Measurements from ENCODE around the gene APOO.

APOO gene

GRCh38 chrX:23826653-23827052 is 81.1 kb downstream of the APOO start:
- Histone ChIP-seq H3K27me3 (ENCODE audit: low read length) (no peaks in the 10 kb centered on the region), H3K9me3 (ENCODE audit: insufficient read depth, low read length) (no peaks in the 10 kb centered on the region), H4K20me1 (ENCODE audit: low read depth, low read length) (no peaks in the 10 kb centered on the region), H3F3A (ENCODE audit: insufficient read depth) (no peaks in the 10 kb centered on the region), H3K9me2 (replicated peaks; ENCODE audit: insufficient read depth, low read length) (no peaks in the 10 kb centered on the region), H2AFZ (ENCODE audit: low read depth, low read length, severe bottlenecking) (no peak overlapping the region), H3K4me3 (ENCODE audit: insufficient read depth, low read length, poor library complexity, severe bottlenecking) (no peak overlapping the region), H3K4me2 (ENCODE audit: low read depth, low read length, poor library complexity, severe bottlenecking) (no peak overlapping the region), H3K27ac (ENCODE audit: low read depth, low read length) (no peak overlapping the region), H3K9ac (ENCODE audit: low read length) (no peak overlapping the region), H3K79me2 (ENCODE audit: insufficient read depth, low read length) (no peaks in the 10 kb centered on the region), H3K36me3 (ENCODE audit: low read length) (no peaks in the 10 kb centered on the region)
- TF ChIP-seq CTCF (IDR thresholded peaks at IDR 0.05; ENCODE audit: insufficient read depth, low read length, poor library complexity, severe bottlenecking) (no peak), EZH2phosphoT487 (conservative IDR thresholded peaks at IDR 0.05; ENCODE audit: low read length) (no peak)

GRCh38 chrX:23826216-23826615 is 81.5 kb downstream of the APOO start:
- H3K27ac ChIP-seq (ENCODE audit: low read depth, low read length), result no peak overlapping the region
- H4K20me1 ChIP-seq (ENCODE audit: low read depth, low read length), result no peaks in the 10 kb centered on the region
- H3K4me3 ChIP-seq (ENCODE audit: insufficient read depth, low read length, poor library complexity, severe bottlenecking), result no peak overlapping the region
- no peak overlapping the region for H3K9ac ChIP-seq (ENCODE audit: low read length)
- TF ChIP-seq EZH2phosphoT487 (conservative IDR thresholded peaks at IDR 0.05; ENCODE audit: low read length) (no peak), CTCF (IDR thresholded peaks at IDR 0.05; ENCODE audit: insufficient read depth, low read length, poor library complexity, severe bottlenecking) (no peak)
- H3K9me3 ChIP-seq (ENCODE audit: insufficient read depth, low read length), result no peaks in the 10 kb centered on the region
- H3K9me2 ChIP-seq (replicated peaks; ENCODE audit: insufficient read depth, low read length), result no peaks in the 10 kb centered on the region
- H2AFZ ChIP-seq (ENCODE audit: low read depth, low read length, severe bottlenecking), result no peak overlapping the region
- no peaks in the 10 kb centered on the region for H3K79me2 ChIP-seq (ENCODE audit: insufficient read depth, low read length)
- no peak overlapping the region for H3K4me2 ChIP-seq (ENCODE audit: low read depth, low read length, poor library complexity, severe bottlenecking)
- H3F3A ChIP-seq (ENCODE audit: insufficient read depth), result no peaks in the 10 kb centered on the region
- H3K36me3 ChIP-seq (ENCODE audit: low read length), result no peaks in the 10 kb centered on the region
- no peaks in the 10 kb centered on the region for H3K27me3 ChIP-seq (ENCODE audit: low read length)

GRCh38 chrX:23825675-23826074 is 82.1 kb downstream of the APOO start:
- Histone ChIP-seq H3K27me3 (ENCODE audit: low read length) (no peaks in the 10 kb centered on the region), H3K9ac (ENCODE audit: low read length) (no peak overlapping the region), H3K9me3 (ENCODE audit: insufficient read depth, low read length) (no peaks in the 10 kb centered on the region), H3K4me2 (ENCODE audit: low read depth, low read length, poor library complexity, severe bottlenecking) (no peak overlapping the region), H3K4me3 (ENCODE audit: insufficient read depth, low read length, poor library complexity, severe bottlenecking) (no peak overlapping the region), H3K9me2 (replicated peaks; ENCODE audit: insufficient read depth, low read length) (no peaks in the 10 kb centered on the region), H3K27ac (ENCODE audit: low read depth, low read length) (no peak overlapping the region), H3K36me3 (ENCODE audit: low read length) (no peaks in the 10 kb centered on the region), H3K79me2 (ENCODE audit: insufficient read depth, low read length) (no peaks in the 10 kb centered on the region), H2AFZ (ENCODE audit: low read depth, low read length, severe bottlenecking) (no peak overlapping the region), H4K20me1 (ENCODE audit: low read depth, low read length) (no peaks in the 10 kb centered on the region), H3F3A (ENCODE audit: insufficient read depth) (no peaks in the 10 kb centered on the region)
- TF ChIP-seq EZH2phosphoT487 (conservative IDR thresholded peaks at IDR 0.05; ENCODE audit: low read length), result no peak
- no peak for TF ChIP-seq CTCF (IDR thresholded peaks at IDR 0.05; ENCODE audit: insufficient read depth, low read length, poor library complexity, severe bottlenecking)

Data from SU-DHL-6 (cell line).